ENCODE measurements around the gene ZNF841. TPM values are rescaled to one million over a fixed set of nuclear protein-coding genes. Genes with fewer than 3 reads are reported as not detected.
A peak's percentile ranks its signal among the peaks of the same experiment; 100 is the strongest.

The ZNF841 gene
- total RNA-seq, 2 donors from 2014 or later, result 27.3 to 37.7 TPM

DNA sequence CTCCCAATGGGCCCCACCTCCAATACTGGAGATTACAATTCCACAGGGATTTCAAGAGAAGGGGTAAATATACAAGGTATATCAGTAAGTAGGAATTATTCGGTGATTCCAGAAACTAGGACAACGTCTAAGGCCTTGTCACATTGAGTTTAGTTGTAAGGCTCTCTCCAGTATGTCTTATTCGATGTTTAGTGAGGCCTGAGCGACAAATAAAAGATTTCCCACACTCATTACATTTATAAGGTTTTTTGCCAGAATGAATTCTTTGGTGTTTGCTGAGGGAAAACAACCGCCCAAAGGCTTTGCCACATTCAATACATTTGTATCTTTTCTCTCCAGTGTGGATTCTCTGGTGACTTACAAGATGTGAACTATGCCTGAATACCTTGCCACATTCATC, 19.1 kb upstream of the ZNF841 start:
- peaks cover 98% of the 10 kb centered on the region for H3K9me3 Mint-ChIP-seq
- WGBS, 2 experiments (ENCODE audit: insufficient coverage in 1 of 2, insufficient read length in 1 of 2), result 90 to 100% methylated on average over 2 to 5 of the region's 5 CpGs
- H3K9ac ChIP-seq (ENCODE audit: extremely low read depth, low read length, poor library complexity, severe bottlenecking), result no peak overlapping the region
- peaks cover 68% of the 10 kb centered on the region for H3K36me3 ChIP-seq (ENCODE audit: control insufficient read depth, insufficient read depth, low read length)
- H3K9me3 ChIP-seq (ENCODE audit: control insufficient read depth, low read length), result peaks cover 100% of the 10 kb centered on the region
- H3K4me3 Mint-ChIP-seq, result no peak overlapping the region
- H3K4me1 ChIP-seq (ENCODE audit: control insufficient read depth, insufficient read depth, low read length), result no peaks in the 10 kb centered on the region
- TF ChIP-seq, protein P1, sequence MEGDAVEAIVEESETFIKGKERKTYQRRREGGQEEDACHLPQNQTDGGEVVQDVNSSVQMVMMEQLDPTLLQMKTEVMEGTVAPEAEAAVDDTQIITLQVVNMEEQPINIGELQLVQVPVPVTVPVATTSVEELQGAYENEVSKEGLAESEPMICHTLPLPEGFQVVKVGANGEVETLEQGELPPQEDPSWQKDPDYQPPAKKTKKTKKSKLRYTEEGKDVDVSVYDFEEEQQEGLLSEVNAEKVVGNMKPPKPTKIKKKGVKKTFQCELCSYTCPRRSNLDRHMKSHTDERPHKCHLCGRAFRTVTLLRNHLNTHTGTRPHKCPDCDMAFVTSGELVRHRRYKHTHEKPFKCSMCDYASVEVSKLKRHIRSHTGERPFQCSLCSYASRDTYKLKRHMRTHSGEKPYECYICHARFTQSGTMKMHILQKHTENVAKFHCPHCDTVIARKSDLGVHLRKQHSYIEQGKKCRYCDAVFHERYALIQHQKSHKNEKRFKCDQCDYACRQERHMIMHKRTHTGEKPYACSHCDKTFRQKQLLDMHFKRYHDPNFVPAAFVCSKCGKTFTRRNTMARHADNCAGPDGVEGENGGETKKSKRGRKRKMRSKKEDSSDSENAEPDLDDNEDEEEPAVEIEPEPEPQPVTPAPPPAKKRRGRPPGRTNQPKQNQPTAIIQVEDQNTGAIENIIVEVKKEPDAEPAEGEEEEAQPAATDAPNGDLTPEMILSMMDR (conservative IDR thresholded peaks at IDR 0.05), result no peak
- H3K27me3 ChIP-seq (ENCODE audit: control insufficient read depth, insufficient read depth, low read length, poor library complexity, severe bottlenecking), result no peaks in the 10 kb centered on the region
- no peak overlapping the region for H3K27ac Mint-ChIP-seq
- H3K4me1 Mint-ChIP-seq, result no peaks in the 10 kb centered on the region
- peaks cover 70% of the 10 kb centered on the region for H3K36me3 Mint-ChIP-seq (ENCODE audit: low read depth)
- DNase-seq, result no peak
- no peak overlapping the region for H3K27ac ChIP-seq (ENCODE audit: low read depth, low read length)
- H3K27me3 Mint-ChIP-seq (ENCODE audit: insufficient read depth), result peaks cover 11% of the 10 kb centered on the region
- peak overlapping the region; percentile 70 for H3K4me3 ChIP-seq (ENCODE audit: low read length)

DNA sequence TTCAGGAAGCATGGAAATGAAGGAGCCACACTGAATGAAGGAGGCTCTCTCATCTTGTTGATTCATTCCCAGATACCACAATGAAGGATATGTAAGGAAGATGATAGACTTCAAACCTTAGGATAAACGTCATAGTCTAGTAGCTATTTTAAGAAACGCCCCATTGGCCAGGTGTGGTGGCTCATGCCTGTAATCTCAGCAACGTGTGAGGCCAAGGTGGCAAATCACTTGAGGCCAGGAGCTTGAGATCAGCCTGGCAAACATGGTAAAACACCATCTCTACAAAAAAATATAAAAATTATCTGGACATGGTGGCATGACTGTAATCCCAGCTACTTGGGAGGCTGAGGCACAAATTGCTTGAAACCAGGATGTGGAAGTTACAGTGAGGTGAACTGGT, 17.1 kb upstream of the ZNF841 start:
- 87 to 95% methylated on average over 2 to 3 of the region's 3 CpGs for WGBS, 2 experiments (ENCODE audit: insufficient coverage in 1 of 2, insufficient read length in 1 of 2)

DNA sequence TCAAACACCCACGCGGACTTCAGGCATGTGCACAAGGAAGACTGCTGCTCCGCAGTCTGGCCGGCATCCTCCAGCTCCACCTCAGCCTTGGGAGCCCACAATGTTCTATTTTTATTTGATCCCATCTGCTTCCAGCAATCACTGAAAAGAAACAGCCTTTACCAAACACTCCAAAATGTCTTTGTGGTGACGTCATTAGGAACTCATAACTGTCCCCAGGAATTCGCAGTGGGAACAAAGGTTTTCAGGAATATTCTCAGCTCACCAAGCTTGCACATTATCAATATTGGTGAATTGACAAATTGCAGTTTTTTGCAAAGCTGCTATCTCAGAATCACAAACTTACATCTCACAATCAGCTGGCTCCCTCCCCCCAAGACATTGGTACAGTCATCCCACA, 15.2 kb upstream of the ZNF841 start:
- no peaks in the 10 kb centered on the region for H3K4me1 ChIP-seq (ENCODE audit: control insufficient read depth, insufficient read depth, low read length)
- H3K9ac ChIP-seq (ENCODE audit: extremely low read depth, low read length, poor library complexity, severe bottlenecking), result no peak overlapping the region
- H3K27ac Mint-ChIP-seq, result no peak overlapping the region
- 93% methylated on average over 5 to 6 of the region's 6 CpGs for WGBS, 2 experiments (ENCODE audit: insufficient coverage in 1 of 2, insufficient read length in 1 of 2)
- H3K36me3 Mint-ChIP-seq (ENCODE audit: low read depth), result peaks cover 33% of the 10 kb centered on the region
- H3K4me3 Mint-ChIP-seq, result no peak overlapping the region
- no peaks in the 10 kb centered on the region for H3K4me1 Mint-ChIP-seq
- H3K27me3 ChIP-seq (ENCODE audit: control insufficient read depth, insufficient read depth, low read length, poor library complexity, severe bottlenecking), result no peaks in the 10 kb centered on the region
- no peak overlapping the region for H3K27ac ChIP-seq (ENCODE audit: low read depth, low read length)
- H3K4me3 ChIP-seq (ENCODE audit: low read length), result no peak overlapping the region
- TF ChIP-seq, protein P1 (conservative IDR thresholded peaks at IDR 0.05), result no peak
- H3K27me3 Mint-ChIP-seq (ENCODE audit: insufficient read depth), result peaks cover 11% of the 10 kb centered on the region
- peaks cover 28% of the 10 kb centered on the region for H3K36me3 ChIP-seq (ENCODE audit: control insufficient read depth, insufficient read depth, low read length)
- H3K9me3 ChIP-seq (ENCODE audit: control insufficient read depth, low read length), result peaks cover 100% of the 10 kb centered on the region
- peaks cover 98% of the 10 kb centered on the region for H3K9me3 Mint-ChIP-seq
- DNase-seq, result no peak

More for the DNA sequence above, 17.1 kb upstream of the ZNF841 start:
- Histone ChIP-seq H3K36me3 (ENCODE audit: control insufficient read depth, insufficient read depth, low read length) (peaks cover 47% of the 10 kb centered on the region), H3K9me3 (ENCODE audit: control insufficient read depth, low read length) (peaks cover 100% of the 10 kb centered on the region), H3K27ac (ENCODE audit: low read depth, low read length) (no peak overlapping the region), H3K9ac (ENCODE audit: extremely low read depth, low read length, poor library complexity, severe bottlenecking) (no peak overlapping the region), H3K4me1 (ENCODE audit: control insufficient read depth, insufficient read depth, low read length) (no peaks in the 10 kb centered on the region), H3K4me3 (ENCODE audit: low read length) (peak overlapping the region; percentile 46), H3K27me3 (ENCODE audit: control insufficient read depth, insufficient read depth, low read length, poor library complexity, severe bottlenecking) (no peaks in the 10 kb centered on the region)
- TF ChIP-seq, protein P1 (conservative IDR thresholded peaks at IDR 0.05), result no peak
- peaks cover 11% of the 10 kb centered on the region for H3K27me3 Mint-ChIP-seq (ENCODE audit: insufficient read depth)
- peaks cover 96% of the 10 kb centered on the region for H3K9me3 Mint-ChIP-seq
- H3K27ac Mint-ChIP-seq, result no peak overlapping the region
- no peaks in the 10 kb centered on the region for H3K4me1 Mint-ChIP-seq
- peaks cover 49% of the 10 kb centered on the region for H3K36me3 Mint-ChIP-seq (ENCODE audit: low read depth)
- DNase-seq, result no peak
- no peak overlapping the region for H3K4me3 Mint-ChIP-seq

Data from endodermal cell (in vitro differentiated cells).